CD4-positive, alpha-beta T cell (primary cell): ENCODE results near the gene STARD3. TPM values are rescaled to one million over a fixed set of nuclear protein-coding genes. Genes with fewer than 3 reads are reported as not detected.
A peak's percentile ranks its signal among the peaks of the same experiment; 100 is the strongest.

Experiments used
- ATAC-seq: fragments of 200-7000 bp; cut with Tn5 transposase; one replicate; pipeline ENCODE4 v1.10.0; 2022; ENCODE audit warnings: mild to moderate bottlenecking; ENCODE audit not compliant: poor library complexity
- CTCF ChIA-PET: fragments of 350-600 bp; sonication (Branson Sonifier 250); formaldehyde crosslinking; loops from one replicate; lab custom pipeline; 2021; ENCODE audit warnings: antibody characterized with exemption, inconsistent platforms; lab: Charles Lee
- POLR2A ChIA-PET: fragments of 350-600 bp; sonication (Branson Sonifier 250); formaldehyde crosslinking; loops from one replicate; lab custom pipeline; 2021; ENCODE audit warnings: antibody characterized with exemption, inconsistent platforms; lab: Charles Lee
- DNase-seq, 14 experiments: peaks; one replicate each; pipeline ENCODE4 v3.0.0-alpha.2; 2013 to 2020; ENCODE audit warnings: mixed read lengths in 2 of 14
- H3K27ac ChIP-seq, 2 donors: one replicate each; pipeline versions ENCODE4 v1.5.1 to v1.7.0; 2013; ENCODE audit warnings: low read length in 2 of 2, low read depth in 1 of 2, mild to moderate bottlenecking in 1 of 2
- H3K27me3 ChIP-seq, 2 experiments: 1 replicate in 1 of 2; 2 replicates in 1 of 2; pipeline versions ENCODE4 v1.6.1 to v1.7.0; 2013; ENCODE audit warnings: low read length in 2 of 2, control low read depth in 1 of 2, mild to moderate bottlenecking in 1 of 2, moderate library complexity in 1 of 2; ENCODE audit not compliant: insufficient read depth in 2 of 2, control insufficient read depth in 1 of 2
- H3K36me3 ChIP-seq: one replicate; pipeline ENCODE4 v1.6.1; 2013; ENCODE audit warnings: low read length, control low read depth; ENCODE audit not compliant: insufficient read depth
- H3K4me1 ChIP-seq: one replicate; pipeline ENCODE4 v1.6.1; 2013; ENCODE audit warnings: low read length, control low read depth; ENCODE audit not compliant: insufficient read depth
- H3K4me3 ChIP-seq: one replicate; pipeline ENCODE4 v1.5.1; 2013; ENCODE audit warnings: mild to moderate bottlenecking, low read length, moderate library complexity
- H3K9me3 ChIP-seq, 2 experiments: 1 replicate in 1 of 2; 2 replicates in 1 of 2; pipeline versions ENCODE4 v1.6.1 to v1.7.0; 2013; ENCODE audit warnings: low read length in 2 of 2, mild to moderate bottlenecking in 2 of 2, control low read depth in 1 of 2, moderate library complexity in 1 of 2; ENCODE audit not compliant: control insufficient read depth in 1 of 2, insufficient read depth in 1 of 2
- H3K27ac Mint-ChIP-seq: one replicate; pipeline ENCODE4 v1.8.0; 2020; ENCODE audit warnings: mixed read lengths
- H3K27me3 Mint-ChIP-seq: one replicate; pipeline ENCODE4 v1.8.0; 2021; ENCODE audit warnings: mixed read lengths
- H3K36me3 Mint-ChIP-seq: one replicate; pipeline ENCODE4 v1.8.0; 2021; ENCODE audit warnings: low read depth, mixed read lengths
- H3K4me1 Mint-ChIP-seq: one replicate; pipeline ENCODE4 v1.8.0; 2021; ENCODE audit warnings: low read depth, mixed read lengths
- H3K4me3 Mint-ChIP-seq: one replicate; pipeline ENCODE4 v1.8.0; 2020; ENCODE audit warnings: mild to moderate bottlenecking, mixed read lengths
- H3K9me3 Mint-ChIP-seq: one replicate; pipeline ENCODE4 v1.8.0; 2020; ENCODE audit warnings: mixed read lengths
- CTCF ChIP-seq: fragments of 200-600 bp; IDR thresholded peaks from one replicate; pipeline ENCODE4 v1.8.0; 2022; ENCODE audit warnings: antibody characterized with exemption, mild to moderate bottlenecking
- intact Hi-C, 2 experiments: fragments of 100-400 bp; cut with DNase I in 1 of 2; cut with micrococcal nuclease in 1 of 2; formaldehyde crosslinking; loops; one replicate each; pipeline versions ENCODE4 v1.15.1 to v1.9.0; 2023 to 2025; cut with DNase I, micrococcal nuclease
- total RNA-seq, 174 experiments: library from RNA in 2 of 174; stranded (reverse) in 2 of 174; gene quantifications; one replicate each; pipeline ENCODE4 v1.2.3 and lab custom pipeline; 2021 to 2026

The STARD3 gene
- total RNA-seq, 2 experiments from 2014 or later, result 96.5 to 99.9 TPM

GRCh38 chr17:39679521-39680192 is 42.7 kb downstream of the STARD3 start:
- Mint-ChIP-seq H3K4me1 (peaks cover 57% of the 10 kb centered on the region), H3K27ac (peak overlapping the region; percentile 91), H3K36me3 (peaks cover 39% of the 10 kb centered on the region), H3K9me3 (no peaks in the 10 kb centered on the region), H3K27me3 (no peaks in the 10 kb centered on the region), H3K4me3 (peak overlapping the region; percentile 55)
- peak in 12 of 14 experiments; percentile 27 to 81 (median 40) for DNase-seq
- peak overlapping the region; percentile 65 to 84 for H3K27ac ChIP-seq
- H3K9me3 ChIP-seq, result no peaks in the 10 kb centered on the region
- peaks cover 13% of the 10 kb centered on the region for H3K36me3 ChIP-seq
- intact Hi-C loops, result loop anchor here in 1 of 2 experiments (5.0 kb wide), 1 partner anchor 53 kb away; the partner anchor contains the start of gene MIEN1
- TF ChIP-seq CTCF, result no peak
- ChIA-PET CTCF (interaction anchor here (0.6 to 2.3 kb wide), 7 partner anchors 9 to 147 kb away, joined by 3 to 9 read pairs (median 5); partner anchors contain the start of gene PNMT), POLR2A (interaction anchor here (0.7 to 5.3 kb wide), 6 partner anchors 8 to 301 kb away, joined by 3 to 23 read pairs (median 8); partner anchors contain the start of genes MIEN1, PGAP3, PNMT and PSMD3)
- no peak overlapping the region for H3K4me3 ChIP-seq
- peaks cover 61% of the 10 kb centered on the region for H3K4me1 ChIP-seq
- no peaks in the 10 kb centered on the region for H3K27me3 ChIP-seq
- peak; percentile 83 for ATAC-seq

- peak overlapping the region; percentile 15 for H3K4me3 Mint-ChIP-seq
- H3K36me3 Mint-ChIP-seq, result peaks cover 71% of the 10 kb centered on the region
- intact Hi-C loops, result no loop called here
- DNase-seq, result no peak
- CTCF ChIA-PET, result interaction anchor here (1.2 to 1.5 kb wide), 2 partner anchors 15 to 27 kb away, joined by 3 to 4 read pairs; no protein-coding TSS in a partner anchor
- H3K4me1 ChIP-seq, result peaks cover 39% of the 10 kb centered on the region
- no peaks in the 10 kb centered on the region for H3K9me3 ChIP-seq
- no peaks in the 10 kb centered on the region for H3K27me3 ChIP-seq
- peaks cover 47% of the 10 kb centered on the region for H3K4me1 Mint-ChIP-seq
- ATAC-seq, result no peak
- no peaks in the 10 kb centered on the region for H3K9me3 Mint-ChIP-seq
- H3K27ac ChIP-seq, result no peak overlapping the region
- H3K27ac Mint-ChIP-seq, result no peak overlapping the region
- H3K4me3 ChIP-seq, result no peak overlapping the region
- peaks cover 22% of the 10 kb centered on the region for H3K36me3 ChIP-seq
- POLR2A ChIA-PET, result interaction anchor here (0.5 kb wide), 1 partner anchor 211 kb away, joined by 3 read pairs; no protein-coding TSS in a partner anchor
- TF ChIP-seq CTCF, result no peak
- no peaks in the 10 kb centered on the region for H3K27me3 Mint-ChIP-seq
Observed at GRCh38 chr17:39683295-39683939, 46.5 kb downstream of the STARD3 start.

- ATAC-seq, result no peak
- intact Hi-C loops, result loop anchor here in 1 of 2 experiments (5.0 kb wide), 1 partner anchor 47 kb away; the partner anchor contains the start of gene STARD3
- Mint-ChIP-seq H3K9me3 (no peaks in the 10 kb centered on the region), H3K27ac (no peak overlapping the region), H3K4me3 (peak overlapping the region; percentile 25), H3K4me1 (peaks cover 43% of the 10 kb centered on the region), H3K27me3 (no peaks in the 10 kb centered on the region), H3K36me3 (peaks cover 72% of the 10 kb centered on the region)
- Histone ChIP-seq H3K27ac (no peak overlapping the region), H3K27me3 (no peaks in the 10 kb centered on the region), H3K4me3 (no peak overlapping the region), H3K9me3 (no peaks in the 10 kb centered on the region), H3K4me1 (peaks cover 34% of the 10 kb centered on the region), H3K36me3 (peaks cover 22% of the 10 kb centered on the region)
- ChIA-PET POLR2A (no interaction called here), CTCF (no interaction called here)
- DNase-seq, result no peak
- TF ChIP-seq CTCF, result no peak
Observed at GRCh38 chr17:39684369-39685192, 47.6 kb downstream of the STARD3 start.
